GM18870 (cell line): ENCODE data around the gene FBRSL1.

Experiments used
- ATAC-seq: cut with Tn5 transposase; IDR thresholded peaks from one replicate; pipeline ENCODE4 v1.9.1; 2021; ENCODE audit warnings: moderate library complexity; ENCODE audit not compliant: unreplicated experiment

The FBRSL1 gene

DNA sequence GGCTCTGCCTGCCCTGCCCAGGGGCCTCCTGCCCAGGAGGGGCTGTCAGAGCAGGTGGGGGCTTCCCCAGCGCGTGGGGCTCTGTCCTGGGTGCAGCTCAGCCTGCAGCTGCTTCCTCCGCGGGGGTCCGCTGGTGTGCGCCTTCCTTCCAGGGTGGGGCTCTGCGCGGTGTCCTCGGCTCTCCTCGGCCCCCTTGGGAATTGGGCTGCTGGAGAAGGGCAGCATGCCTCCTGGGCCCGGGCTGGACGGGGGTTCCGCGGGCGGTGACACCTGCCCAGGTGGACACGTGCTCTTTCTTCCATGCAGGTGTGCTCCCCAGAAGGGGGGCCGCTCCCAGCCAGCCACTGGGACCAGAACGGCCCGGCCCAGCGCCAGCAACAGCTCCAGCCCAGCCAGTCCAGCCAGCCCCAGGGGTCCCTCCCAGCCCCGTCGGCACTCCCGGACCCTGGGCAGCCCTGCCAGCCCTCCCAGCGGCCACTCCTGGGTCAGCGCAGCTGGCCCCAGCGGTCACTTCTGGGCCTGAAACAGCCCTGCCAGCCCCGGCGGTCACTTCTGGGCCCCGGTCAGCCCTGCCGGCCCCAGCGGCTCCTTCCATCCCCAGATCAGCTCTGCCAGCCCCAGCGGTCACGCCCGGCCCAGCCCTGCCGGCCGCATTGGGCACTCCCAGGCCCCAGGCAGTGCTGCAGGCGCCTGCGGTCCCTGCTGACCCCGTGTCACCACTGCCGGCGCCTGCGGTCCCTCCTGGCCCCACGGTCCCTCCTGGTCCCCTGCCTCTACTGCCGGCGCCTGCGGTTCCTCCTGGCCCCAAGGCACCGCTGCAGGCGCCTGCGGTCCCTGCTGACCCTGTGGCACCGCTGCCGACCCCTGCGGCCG is 19.1 kb downstream of the FBRSL1 start:
- no peak for ATAC-seq

DNA sequence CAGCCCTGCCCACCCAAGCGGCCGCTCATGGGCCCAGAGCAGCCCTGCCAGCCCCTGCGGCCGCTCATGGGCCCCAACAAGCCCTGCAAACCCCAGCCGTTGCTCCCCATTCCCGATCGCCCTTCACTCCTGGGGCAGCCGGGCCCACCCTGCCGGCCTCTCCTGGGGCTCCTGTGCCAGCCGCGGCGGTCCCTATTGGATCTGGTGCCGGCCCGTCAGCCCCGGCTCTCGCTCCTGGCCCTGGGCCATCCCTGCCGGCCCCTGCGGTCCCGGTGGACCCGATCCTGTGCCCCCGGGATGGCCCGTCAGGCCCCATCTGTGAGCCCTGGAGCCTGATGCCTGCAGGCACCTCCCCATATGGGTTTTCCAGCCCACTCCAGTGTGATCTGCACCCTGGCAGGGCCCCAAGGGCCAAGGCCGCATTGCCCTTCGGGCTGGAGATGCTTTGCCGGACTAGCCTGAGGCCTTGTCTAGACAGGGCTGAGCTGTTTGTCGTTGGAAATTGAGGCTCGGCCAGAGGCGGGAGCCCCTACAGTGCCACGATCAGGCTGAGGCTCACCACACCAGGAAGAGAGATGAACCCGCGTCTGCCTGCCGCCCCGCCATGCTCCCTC is 20.3 kb downstream of the FBRSL1 start:
- ATAC-seq = no peak

- no peak for ATAC-seq
These were observed 21.0 kb downstream of the FBRSL1 start for GRCh38 chr12:132510746-132511477.

- no peak for ATAC-seq
These were observed 21.7 kb downstream of the FBRSL1 start for GRCh38 chr12:132511516-132512196.

- ATAC-seq = no peak
These were observed 22.5 kb downstream of the FBRSL1 start for GRCh38 chr12:132512197-132513069.

DNA sequence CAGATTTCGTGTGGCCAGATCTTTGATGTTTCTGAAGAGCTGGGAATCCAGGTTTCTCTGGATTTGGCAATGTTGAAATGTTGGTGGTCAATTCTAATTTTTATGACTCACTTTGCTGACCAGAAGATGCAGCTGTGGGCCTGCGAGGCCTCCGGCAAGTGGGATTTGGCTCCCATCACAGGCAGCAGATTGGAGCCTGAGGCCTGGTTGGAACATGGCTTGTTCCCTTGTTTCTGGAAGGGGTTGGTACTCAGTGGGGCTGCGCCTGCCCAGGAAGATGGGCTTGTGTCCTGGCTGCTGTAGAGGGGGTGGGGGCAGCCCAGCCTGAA is 23.1 kb downstream of the FBRSL1 start:
- ATAC-seq = no peak

GRCh38 chr12:132513458-132514135 is 23.6 kb downstream of the FBRSL1 start:
- no peak for ATAC-seq

DNA sequence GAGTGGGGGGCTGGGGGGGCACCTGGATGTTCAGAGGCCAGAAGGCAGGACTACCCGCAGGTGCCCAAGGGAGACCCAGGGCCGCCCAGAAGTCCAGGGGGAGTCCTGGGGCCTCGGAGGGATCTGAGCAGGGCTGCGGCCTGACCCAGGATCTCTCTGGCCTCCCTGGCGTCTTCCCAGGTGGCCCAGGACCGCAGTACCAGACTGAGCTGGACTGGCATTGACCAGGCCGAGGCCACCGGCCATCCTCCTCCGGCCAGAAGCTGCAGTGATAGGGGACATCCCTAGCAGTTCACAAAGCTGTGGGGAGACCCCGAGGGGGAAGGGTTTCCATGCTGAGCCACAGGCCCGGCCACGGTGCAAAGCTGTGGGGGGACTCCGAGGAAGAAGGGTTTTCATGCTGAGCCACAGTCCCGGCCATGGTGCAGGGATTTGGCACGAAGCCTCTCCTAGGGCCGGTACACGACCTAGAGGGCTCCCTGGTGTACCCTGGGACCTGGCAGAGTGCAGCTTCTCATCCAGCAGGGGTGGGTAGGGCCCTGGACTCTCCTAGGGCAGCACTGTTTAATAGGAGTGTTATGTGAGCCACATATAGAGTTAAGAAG is 24.4 kb downstream of the FBRSL1 start:
- ATAC-seq = no peak

GRCh38 chr12:132514838-132515237 is 24.9 kb downstream of the FBRSL1 start:
- no peak for ATAC-seq

GRCh38 chr12:132516095-132517012 is 26.4 kb downstream of the FBRSL1 start:
- no peak for ATAC-seq

DNA sequence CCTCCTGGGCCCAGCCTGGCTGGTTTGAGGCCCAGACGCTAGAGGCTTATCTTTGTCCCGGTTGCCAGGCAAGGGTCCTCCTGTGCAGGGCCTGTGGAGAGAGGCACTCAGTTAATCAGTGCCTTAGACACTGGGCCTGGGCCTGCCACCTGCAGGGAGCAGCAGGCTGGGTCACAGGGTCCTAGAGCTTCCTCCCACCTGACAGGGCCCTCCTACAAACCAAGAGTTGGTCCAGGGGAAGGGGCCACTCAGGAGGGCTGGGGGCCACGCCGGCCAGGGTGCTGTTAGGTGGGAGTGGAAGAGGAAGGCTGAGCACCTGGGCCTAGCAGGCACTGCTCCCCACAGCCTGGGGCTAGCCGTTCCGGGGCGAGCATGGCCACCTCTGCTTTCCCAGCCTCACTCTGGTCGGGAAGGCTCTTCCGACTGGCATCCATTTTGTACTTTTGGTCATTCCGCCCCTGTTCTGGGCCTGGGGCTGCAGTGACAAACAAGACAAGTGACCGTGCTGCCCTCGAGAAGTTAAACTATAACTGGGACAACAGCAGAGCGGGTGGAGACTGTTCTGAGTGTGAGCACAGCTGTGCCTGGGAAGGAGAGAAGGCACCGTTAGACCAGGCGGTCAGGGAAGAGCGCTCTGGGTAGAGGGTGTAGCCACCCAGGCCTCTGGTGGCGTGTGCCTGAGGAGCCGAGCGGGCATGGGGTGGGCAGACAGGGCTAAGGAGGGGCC is 27.2 kb downstream of the FBRSL1 start:
- no peak for ATAC-seq

DNA sequence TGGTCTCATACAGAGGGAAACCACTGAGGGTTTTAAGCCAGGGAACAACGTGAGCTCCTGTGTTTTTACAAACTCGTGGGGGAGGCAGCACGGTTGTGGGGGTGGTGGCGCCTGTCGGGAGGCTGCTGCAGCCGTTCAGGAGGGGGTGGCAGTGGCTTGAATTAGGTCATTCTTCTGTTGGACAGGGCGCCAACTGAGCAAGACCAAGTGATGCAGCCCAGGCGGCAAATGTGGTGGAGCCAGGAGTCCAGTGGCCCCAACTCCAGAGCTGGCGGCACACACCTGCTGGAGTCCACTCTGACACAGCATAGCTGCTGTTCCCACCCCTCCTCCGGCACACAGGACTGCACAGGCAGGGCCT is 27.8 kb downstream of the FBRSL1 start:
- no peak for ATAC-seq

DNA sequence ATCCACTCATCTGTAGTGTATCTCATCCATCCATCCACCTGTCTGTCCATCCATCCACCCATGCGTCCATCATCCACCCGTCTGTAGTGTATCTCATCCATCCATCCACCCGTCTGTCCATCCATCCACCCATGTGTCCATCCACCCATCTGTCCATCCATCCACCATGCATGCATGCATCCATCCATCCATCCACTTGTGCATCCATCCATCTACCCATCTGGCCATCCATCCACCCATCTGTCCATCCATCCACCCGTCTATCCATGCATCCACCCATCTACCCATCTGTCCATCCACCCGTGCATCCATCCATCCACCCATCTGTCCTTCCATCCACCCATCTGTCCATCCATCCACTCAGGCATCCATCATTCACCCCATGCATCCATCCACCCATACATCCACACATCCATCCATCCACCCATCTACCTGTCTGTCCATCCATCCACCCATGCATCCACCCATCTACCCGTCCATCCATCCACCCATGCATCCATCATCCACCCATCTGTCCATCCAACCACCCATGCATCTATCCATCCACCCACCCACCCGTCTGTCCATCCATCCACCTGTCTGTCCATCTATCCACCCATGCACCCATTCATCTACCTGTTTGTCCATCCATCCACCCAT is 28.5 kb downstream of the FBRSL1 start:
- ATAC-seq = no peak

DNA sequence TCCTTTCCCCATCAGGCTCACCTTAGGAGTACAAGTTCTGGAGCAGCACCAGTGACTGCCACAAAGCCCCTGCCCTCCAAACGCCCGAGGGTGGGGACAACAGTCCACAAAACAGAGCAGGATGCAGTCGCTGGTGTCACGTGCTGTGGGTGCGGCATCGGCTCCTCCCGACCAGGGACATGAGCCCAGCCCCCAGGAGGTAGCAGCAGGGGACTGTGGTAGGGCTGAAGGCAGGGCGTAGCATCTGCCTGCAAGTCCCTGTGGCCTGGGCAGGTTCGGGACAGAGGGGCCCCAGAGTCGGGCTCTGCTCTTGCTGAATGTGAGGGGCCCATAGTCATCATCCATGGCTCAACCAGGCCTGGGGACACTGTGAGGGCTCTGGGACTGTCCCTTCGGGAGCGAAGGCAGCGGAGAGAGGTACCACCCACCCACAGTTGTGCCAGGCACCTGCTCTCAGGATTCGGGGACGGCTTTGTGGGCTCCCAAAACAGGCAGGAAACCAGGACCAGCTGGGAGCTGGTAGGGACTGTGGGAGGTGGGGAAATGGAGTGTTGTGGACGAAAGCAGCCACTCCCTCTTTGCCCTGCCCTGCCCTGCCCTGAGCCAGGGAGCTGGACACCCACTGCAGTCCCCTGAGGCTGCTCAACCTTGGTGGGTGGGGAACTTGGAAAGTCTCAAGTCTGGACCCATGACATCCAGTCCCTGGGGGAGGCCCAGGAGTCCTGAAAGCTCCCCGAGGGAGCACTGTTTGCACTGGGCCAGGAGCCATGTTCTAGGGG is 30.7 kb downstream of the FBRSL1 start:
- ATAC-seq = no peak

- no peak for ATAC-seq
These were observed 31.2 kb downstream of the FBRSL1 start for GRCh38 chr12:132521200-132521580.

DNA sequence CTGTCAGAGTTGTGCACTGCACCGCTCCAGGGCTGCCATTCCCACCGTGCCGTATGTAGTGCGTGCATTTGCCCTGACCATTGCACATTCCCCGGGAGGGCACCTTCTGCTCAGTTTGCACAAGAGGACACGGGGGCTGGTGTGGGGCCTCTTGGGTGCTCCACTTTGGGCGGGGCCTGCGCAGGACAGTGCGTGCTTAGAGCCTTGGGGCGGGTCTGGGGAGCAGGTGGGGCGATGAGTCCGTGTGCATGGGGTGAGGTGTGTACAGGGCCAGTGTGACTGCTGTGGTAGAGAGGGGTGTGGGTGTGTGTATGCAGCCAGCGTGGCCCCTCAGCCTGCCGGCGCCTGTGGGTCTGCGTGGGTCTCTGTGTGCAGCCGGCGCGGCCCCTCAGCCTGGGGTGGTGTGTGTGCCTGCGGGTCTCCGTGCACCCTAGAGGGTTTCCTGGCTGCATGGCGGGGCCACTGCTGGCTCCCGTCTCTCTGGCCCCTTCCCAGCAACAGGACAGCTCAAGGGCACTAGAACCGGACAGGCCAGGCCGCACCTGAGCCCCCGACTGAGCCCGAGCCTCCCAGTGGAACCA is 31.9 kb downstream of the FBRSL1 start:
- no peak for ATAC-seq
